GM18951 (cell line): ENCODE results near the gene CRYBA2.

Experiments used
- POLR2A ChIP-seq: IDR thresholded peaks from 4 replicates; pipeline ENCODE4 v1.6.1; 2011; ENCODE audit warnings: mild to moderate bottlenecking; ENCODE audit not compliant: insufficient read length, insufficient read depth; ENCODE audit errors: extremely low read depth
- in situ Hi-C: fragments of 300-500 bp; cut with MboI; formaldehyde crosslinking; loops from one replicate; pipeline ENCODE4 v1.12.0; 2022; ENCODE audit warnings: low sequenced_read_pairs, mixed read lengths, inconsistent platforms; ENCODE audit not compliant: unreplicated experiment

Gene CRYBA2

DNA sequence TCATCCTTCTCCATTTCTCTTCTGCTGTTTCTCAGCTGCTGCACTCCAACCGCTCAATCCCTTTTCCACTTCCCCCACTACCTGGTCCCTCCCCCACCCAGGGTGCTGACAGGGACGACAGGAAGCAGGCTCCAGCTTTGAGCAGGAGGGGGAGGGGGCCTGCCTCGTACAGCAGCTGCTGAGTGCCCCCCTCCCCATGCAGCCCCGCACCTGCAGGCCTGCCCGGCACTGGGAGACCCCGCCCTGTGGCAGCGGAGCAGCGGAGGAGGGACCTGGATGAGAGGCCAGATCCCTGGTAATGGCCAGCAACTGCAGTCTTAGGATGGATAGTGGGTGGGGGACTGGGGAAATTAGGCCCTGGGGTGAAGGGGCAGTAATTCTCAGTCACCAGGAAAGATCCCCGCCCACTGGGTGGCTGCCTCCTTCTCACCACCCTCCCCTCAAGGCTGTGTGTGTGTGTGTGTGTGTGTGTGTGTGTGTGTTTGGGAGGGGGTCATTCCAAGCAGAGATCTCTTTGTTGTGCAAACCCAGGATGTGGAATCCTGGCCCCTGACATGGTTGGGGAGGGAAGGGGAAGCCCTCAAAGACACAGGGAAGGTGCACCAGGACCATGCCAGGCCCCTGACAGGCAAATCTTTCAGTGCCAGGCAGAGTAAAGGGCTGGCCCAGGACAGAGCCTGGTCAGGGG lies 6.8 kb upstream of the CRYBA2 start:
- in situ Hi-C loops, result no loop called here
- TF ChIP-seq POLR2A, result no peak

DNA sequence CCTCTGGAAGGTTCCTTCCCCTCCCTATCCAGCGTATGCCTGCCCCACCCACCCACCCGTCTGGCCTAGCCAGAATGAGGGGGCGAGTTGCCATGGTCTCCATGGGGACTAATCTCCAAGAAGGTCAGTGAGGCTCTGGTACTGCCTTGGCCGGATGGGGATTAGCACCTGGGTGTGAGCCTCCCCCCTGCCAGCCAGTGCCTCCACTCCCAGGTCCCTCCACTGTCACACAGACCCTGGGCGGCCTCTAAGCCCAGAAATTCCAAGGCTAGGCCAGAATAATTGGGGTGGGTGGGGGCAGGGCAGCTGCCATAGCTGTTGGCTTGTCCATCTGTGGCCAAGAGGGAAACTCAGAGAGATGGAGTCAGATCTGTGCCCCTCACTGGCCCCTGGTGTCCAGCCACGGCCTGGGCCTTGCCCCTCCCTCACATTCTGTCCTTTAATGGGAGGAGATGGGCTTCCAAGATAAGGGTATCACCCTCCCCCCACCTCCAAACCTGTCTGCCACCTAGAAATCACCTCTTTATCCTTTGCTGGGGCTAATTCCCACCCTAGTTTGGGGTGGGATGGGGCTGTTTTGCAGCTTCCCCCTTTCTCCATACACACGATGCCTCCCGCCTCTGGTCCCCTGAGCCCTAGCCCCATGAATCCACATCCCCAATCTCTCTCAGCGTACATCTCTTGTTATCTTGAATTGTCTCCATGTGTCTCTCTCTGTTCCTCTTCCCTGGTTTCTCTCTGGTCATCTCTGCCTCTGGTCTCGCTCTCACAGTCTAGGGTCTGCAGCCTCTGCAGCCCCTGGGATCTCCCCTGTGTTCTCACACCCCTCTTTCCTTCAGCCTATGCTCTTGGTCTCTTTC lies 6.0 kb upstream of the CRYBA2 start:
- in situ Hi-C loops, result no loop called here
- TF ChIP-seq POLR2A, result no peak

DNA sequence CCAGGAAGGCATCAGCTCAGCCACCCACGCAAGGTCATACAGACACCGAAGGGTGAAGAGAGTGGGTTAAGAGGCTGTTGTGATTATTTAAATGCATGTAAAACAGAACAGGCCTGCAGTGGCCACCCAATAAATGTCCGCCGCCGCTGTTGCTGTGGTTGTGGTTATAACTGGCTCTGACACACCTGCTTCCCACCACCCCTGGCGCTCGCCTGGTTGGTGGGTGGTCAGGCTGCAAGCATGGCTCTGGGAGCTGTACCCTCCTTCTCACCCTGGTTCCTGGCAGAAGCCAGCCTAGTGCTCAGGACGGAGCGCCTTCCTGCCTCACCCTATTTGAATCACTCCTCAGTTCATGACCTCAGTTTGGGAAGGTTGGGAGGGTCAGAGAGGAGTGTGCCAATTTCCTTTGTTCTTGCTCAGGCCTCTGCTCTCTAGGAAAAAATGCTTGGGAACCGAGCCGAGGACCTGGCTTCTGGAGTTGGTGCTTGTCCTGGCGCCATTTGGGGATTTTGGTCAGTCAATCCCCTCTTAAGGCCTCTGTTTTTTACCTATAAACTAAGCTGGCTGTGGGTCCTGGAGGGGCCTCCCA lies 5.3 kb upstream of the CRYBA2 start:
- no peak for TF ChIP-seq POLR2A
- in situ Hi-C loops, result no loop called here

DNA sequence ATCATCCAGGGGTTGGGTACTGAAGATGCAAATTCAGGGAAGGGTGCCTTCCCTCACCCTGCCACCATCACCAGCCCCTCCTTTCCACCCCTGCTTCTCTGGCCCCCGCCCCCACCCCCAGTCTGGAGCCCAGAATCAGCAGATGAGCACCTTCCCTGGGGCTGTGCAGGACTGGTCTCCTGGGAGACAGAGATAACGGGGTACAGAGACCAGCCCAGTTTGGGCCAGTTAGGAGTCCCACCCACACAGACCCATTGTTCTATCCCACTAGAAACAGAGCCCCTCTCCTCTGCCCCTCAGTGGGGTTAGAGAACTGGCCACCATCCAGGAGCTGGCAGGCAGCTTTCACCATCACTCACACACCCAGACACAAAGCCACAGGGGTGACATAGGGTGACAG lies 4.5 kb upstream of the CRYBA2 start:
- no peak for TF ChIP-seq POLR2A
- in situ Hi-C loops, result no loop called here

DNA sequence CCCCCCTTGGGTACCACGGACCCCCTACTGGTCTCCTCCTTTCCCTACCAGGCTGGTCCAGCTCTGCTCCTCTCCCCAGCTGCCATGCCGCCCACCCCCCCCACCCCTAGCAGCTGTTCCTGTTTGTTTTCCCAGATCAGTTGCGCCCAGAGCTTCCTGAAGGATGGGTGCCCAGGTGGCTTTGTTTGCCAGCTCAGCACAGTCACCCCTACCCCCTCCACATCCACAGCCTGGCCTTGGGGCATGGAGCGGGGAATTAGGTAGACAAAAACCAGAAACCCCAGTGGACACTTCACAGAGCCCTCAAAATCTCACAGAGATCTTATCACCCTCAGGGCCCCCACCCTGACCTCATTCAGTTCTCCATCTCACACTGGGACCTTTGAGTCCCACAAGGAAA lies 3.7 kb upstream of the CRYBA2 start:
- no peak for TF ChIP-seq POLR2A
- in situ Hi-C loops, result no loop called here

DNA sequence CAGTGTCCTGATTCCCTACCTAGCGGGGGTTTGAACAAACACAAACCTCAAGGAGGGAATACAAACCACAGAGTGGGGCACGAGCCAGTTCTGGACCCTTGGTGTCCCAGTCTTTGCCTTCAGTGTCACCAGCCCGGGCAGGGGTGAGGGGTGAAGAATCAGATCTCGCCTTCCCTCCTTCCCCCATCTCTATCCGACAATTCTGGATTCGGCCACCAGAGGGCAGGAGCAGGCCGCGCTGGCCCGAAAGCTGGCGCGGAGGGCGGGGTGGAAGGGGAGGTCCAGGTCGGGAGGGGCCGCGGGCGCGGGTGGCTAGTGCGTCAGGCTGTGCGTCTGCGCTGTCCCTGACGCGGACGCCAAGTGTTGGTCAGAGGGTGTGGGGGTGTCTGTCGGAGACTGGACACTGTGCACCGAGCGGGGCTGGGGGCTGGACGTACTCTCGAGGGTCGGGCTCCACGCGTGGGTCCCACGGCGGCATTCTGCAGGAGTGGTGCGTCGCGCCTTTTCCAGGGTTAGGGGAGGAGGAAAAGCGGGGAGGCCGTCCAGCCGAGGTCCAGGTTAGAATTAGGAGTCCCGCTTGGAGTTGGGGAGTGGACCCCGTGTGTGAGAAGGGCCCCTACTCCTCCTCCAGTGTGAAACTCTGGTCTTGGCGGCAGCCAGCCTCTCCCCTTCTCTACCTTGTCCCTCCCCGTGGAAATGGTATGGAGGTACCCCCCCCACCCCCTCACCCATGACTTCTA lies 2.9 kb upstream of the CRYBA2 start:
- TF ChIP-seq POLR2A, result no peak

DNA sequence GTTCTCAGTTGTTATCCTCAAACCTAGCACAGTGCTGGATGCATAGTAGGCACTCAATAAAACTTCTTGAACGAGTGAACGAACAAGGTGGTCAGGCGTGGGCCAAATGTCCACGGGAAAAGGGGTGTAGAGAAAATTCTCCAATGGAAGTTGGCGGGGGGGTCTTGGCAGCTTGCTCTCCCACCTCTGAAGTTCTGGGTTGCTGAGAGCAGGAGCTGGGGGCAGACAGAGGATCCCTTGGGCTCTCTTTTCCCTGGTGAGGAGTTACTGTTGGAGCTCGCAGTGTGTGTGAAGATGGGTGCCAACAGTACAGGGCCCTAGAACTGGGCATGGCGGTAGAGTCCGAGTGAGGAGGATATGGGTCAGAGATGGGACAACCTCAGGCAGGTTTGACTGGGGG lies 2.3 kb upstream of the CRYBA2 start:
- no peak for TF ChIP-seq POLR2A
- in situ Hi-C loops, result no loop called here

More for the DNA sequence above, 2.9 kb upstream of the CRYBA2 start:
- in situ Hi-C loops, result no loop called here

DNA sequence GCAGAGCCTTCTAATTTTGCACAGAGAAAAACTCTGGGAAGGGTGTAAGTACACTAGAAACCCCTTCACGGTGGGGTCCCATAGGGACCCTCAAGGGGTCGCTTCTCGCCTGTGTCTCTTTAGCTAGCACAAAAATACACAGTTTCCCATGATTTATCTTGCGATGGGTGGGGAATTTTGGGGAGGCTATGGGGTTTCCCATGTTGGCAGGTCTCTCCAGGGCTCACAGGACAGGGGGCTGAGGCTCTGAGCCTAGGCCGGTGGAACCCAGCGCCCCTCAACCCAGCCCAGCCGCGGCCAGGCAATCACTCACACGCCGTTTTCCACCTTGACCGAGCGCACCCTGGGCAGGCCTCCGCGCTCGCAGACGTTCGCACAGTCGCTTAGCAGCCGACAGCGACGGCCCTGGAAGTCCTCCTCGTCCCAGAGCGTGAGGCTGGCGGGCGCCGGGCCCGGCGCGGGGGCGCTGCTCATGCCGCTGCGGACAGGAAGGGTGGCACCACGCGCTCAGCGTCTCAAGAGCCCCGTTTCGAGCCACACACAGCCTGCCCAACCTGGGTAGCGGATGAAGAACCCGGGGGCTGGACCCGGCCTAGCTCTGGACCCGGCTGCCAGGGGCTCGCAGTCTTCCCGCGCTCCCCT lies 398 bp downstream of the CRYBA2 start:
- in situ Hi-C loops, result no loop called here
- TF ChIP-seq POLR2A, result no peak

DNA sequence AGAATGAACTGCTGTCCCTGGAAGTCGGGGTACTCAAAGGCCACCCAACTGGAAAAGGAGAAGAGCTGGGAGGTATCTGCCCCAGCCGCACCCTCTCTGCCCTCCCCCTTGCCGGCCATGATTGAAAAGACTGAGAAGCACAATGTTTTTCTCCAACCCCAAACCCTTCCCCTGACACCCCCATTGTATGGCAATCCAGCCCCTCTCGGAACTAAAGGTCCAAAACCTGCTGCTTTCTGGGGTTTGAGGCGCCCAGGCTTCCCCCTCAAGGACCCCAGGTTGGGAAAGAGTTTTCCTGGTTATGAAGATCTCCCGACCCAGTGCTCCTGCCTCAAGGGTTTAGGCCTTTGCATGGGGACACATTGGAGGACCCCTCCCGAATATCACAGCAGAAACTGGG lies 1.0 kb downstream of the CRYBA2 start:
- in situ Hi-C loops, result no loop called here
- no peak for TF ChIP-seq POLR2A

DNA sequence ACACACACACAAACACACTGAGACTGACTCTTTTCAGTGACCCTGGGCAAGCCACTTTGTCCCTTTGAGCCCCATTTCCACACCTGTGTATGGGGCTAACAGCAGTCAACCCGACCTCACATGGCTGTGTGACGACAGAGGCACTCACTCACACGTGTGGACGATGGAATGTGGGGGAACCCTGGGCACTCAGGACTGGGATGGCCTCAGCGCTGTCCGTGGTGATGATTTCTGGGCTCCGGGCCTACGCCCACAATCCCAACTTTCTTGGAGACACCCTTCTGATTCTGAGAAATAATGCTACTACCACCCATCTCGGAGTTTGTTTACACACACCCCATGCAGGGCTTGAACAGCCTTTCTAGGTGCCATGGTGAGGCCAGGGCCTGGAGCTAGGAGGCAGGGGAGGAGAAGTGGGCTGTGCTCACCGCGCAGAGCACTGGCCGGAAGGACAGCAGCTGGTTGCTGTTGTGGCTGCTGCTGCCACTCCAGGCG lies 1.5 kb downstream of the CRYBA2 start:
- no peak for TF ChIP-seq POLR2A
- in situ Hi-C loops, result no loop called here

DNA sequence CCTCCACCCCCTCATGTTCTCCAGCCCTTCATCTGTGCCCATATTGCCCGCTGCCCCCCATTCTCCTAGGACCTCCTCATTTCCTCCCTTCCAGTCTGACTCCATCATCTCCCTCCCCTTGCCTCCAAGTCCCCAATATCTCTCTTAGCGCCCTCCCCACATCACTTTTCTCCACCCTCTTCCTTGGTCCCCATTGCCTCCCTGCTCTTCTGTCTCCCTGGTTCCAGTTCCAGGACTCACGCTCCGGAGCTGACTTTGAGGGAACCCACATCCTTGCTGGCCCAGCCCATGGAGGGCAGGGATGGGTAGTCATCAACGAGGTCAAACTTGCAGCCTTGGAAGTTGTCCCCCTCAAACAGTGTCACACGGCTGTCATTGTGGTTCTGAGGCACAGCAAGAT lies 2.6 kb downstream of the CRYBA2 start:
- no peak for TF ChIP-seq POLR2A
- in situ Hi-C loops, result no loop called here

DNA sequence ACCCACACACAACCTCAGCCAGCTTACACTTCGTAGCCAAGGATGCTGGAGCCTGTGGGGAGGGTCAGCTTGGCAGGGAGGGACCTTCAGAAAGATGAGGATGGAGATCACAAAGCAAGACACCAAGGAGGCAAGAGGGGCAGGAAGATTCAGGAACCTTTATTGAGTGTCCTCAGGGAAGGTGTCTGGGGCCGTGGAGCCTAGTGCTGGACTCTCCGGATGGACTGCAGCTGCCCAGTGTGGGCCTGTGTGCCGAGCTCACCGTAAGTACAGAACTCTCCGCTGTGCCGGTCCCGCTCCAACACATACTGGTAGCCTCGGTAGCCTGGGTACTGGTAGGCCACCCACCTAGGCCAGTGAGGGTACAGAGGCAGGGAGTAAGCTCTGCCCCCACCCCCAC lies 3.2 kb downstream of the CRYBA2 start:
- in situ Hi-C loops, result no loop called here
- TF ChIP-seq POLR2A, result no peak
